ENCODE data around the gene TEAD1. TPM values are rescaled to one million over a fixed set of nuclear protein-coding genes. Genes with fewer than 3 reads are reported as not detected.

Gene TEAD1
- total RNA-seq, 2 experiments from 2014 or later = 0.25 to 0.83 TPM

DNA sequence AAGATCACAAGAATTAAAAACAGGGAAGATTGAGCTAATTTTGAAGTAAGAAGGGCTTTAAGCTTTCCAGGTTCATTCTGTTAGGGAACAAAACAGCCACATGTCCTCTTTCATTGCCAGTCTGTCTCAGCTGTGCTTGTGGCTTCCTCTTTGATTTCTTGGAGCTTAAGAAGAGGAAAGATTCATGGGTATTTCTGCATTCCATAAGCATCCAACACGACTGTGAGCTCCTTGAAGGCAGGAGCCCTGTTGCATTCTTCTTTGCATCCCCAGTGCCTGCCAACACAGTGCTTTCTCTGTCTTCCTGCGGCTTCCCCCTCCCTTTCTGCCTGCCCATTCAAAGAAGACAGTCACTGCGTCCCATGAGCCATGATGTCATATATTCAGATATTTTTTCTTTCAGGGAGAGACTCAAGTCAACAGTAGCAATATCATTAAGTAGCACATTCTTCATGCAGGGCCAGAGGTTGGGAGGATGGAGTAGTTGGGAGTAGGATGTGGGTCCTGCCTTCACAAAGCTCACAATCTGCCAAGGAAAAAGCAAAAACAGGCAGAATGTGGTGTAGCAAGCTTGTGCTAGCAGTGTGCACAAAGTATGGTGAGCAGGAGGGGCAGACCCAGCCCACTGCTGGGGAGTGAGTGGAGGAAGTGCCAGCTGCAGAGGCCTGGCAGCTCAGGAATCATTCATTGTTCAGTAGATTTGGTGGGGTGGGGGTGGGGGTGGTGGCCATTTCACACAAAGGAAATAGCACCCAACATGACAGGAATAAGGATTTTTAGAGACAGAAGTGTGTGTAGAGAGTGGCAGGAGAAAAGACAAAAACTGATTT lies 172.8 kb downstream of the TEAD1 start:
- H3K27ac Mint-ChIP-seq = no peak overlapping the region
- H3K36me3 Mint-ChIP-seq (ENCODE audit: low read depth) = no peaks in the 10 kb centered on the region
- H3K9me3 Mint-ChIP-seq = no peaks in the 10 kb centered on the region
- intact Hi-C loops (cut with micrococcal nuclease) = no loop called here
- DNase-seq (no peak), ATAC-seq (no peak)
- no peak overlapping the region for H3K4me3 Mint-ChIP-seq
- no peak for TF ChIP-seq CTCF (IDR thresholded peaks at IDR 0.05)
- POLR2A ChIA-PET = no interaction called here
- peaks cover 5% of the 10 kb centered on the region for H3K4me1 Mint-ChIP-seq (ENCODE audit: low read depth)
- CTCF ChIA-PET = interaction anchor here (1.5 kb wide), 1 partner anchor 42 kb away, joined by 5 read pairs; no protein-coding TSS in a partner anchor
- peaks cover 21% of the 10 kb centered on the region for H3K27me3 Mint-ChIP-seq

DNA sequence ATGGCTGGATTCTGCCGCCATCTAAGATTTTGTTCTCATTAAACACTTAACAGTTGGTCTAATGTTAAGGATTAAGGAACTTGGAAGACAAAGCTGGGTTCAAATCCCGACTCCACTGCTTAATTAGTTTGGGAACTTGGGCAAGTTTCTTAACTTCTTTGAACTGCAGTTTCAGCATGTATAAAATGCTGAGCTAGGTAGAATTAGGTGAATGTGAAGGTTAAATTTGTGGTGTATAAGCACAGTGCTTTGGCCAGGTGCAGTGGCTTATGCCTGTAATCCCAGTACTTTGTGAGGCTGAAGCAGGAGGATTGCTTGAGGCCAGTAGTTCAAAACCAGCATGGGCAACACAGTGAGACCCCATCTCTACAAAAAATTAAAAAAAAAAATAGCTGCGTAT lies 174.2 kb downstream of the TEAD1 start:
- peaks cover 3% of the 10 kb centered on the region for H3K4me1 Mint-ChIP-seq (ENCODE audit: low read depth)
- no peaks in the 10 kb centered on the region for H3K9me3 Mint-ChIP-seq
- H3K4me3 Mint-ChIP-seq = no peak overlapping the region
- no peak for TF ChIP-seq CTCF (IDR thresholded peaks at IDR 0.05)
- ChIA-PET CTCF (interaction anchor here (1.5 kb wide), 1 partner anchor 30 kb away, joined by 3 read pairs; no protein-coding TSS in a partner anchor), POLR2A (no interaction called here)
- no peaks in the 10 kb centered on the region for H3K36me3 Mint-ChIP-seq (ENCODE audit: low read depth)
- DNase-seq (no peak), ATAC-seq (no peak)
- peaks cover 19% of the 10 kb centered on the region for H3K27me3 Mint-ChIP-seq
- intact Hi-C loops (cut with micrococcal nuclease) = no loop called here
- no peak overlapping the region for H3K27ac Mint-ChIP-seq

DNA sequence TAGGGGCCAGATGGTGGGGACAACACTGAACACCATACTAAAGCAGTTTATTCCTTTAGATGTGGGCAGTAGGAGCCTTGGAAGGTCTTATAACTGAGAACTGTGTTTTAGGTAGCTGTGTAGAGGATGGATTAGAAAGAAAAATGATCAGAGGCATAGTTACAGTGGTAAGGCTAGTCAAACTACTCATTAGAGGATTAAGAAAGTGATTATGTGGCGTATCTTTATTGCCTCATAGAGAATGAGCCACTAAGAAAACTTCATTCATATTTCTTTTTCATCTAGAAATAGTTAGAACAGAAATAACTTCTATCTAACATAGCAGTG lies 179.1 kb downstream of the TEAD1 start:
- Mint-ChIP-seq H3K27me3 (peaks cover 16% of the 10 kb centered on the region), H3K9me3 (no peaks in the 10 kb centered on the region), H3K36me3 (ENCODE audit: low read depth) (no peaks in the 10 kb centered on the region), H3K4me1 (ENCODE audit: low read depth) (peaks cover 3% of the 10 kb centered on the region), H3K4me3 (no peak overlapping the region), H3K27ac (no peak overlapping the region)
- ATAC-seq (no peak), DNase-seq (no peak)
- intact Hi-C loops (cut with micrococcal nuclease) = no loop called here
- ChIA-PET POLR2A (no interaction called here), CTCF (interaction anchor here (1.4 kb wide), 1 partner anchor 522 kb away, joined by 3 read pairs; no protein-coding TSS in a partner anchor)
- TF ChIP-seq CTCF (IDR thresholded peaks at IDR 0.05) = no peak

DNA sequence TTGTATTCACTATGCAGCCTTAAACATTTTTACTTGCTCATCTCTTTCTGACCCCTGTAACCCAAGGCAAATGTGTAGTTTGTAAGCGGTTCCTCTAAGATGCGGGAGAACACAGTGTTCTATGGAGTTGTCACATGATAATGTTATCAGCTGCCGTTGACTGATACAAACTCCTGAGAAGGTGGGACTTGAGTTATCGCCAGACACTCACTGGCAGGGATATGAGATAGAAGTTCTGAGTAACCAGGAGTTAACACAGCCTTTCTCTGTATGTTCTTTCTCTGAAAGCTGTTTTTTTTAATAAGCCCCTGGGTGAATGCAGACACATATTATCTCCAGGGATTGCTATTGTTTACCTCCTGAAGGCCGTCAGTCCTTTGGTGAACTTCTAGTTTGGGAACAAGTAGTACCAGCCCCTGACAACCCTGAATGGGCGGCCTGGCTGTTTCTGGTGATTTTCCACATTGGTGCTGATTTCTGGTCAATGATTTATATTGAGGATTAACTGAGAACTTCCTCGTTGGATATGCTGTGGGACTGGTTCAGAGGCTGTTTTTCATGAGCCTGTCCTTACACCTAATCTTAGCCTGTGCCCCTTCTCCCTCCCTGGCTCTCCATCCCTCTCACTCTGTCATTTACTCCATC lies 179.6 kb downstream of the TEAD1 start:
- ATAC-seq = no peak
- Mint-ChIP-seq H3K4me3 (no peak overlapping the region), H3K36me3 (ENCODE audit: low read depth) (no peaks in the 10 kb centered on the region), H3K27ac (no peak overlapping the region), H3K9me3 (no peaks in the 10 kb centered on the region), H3K27me3 (peaks cover 16% of the 10 kb centered on the region), H3K4me1 (ENCODE audit: low read depth) (peaks cover 3% of the 10 kb centered on the region)
- intact Hi-C loops (cut with micrococcal nuclease) = no loop called here
- CTCF ChIA-PET = interaction anchor here (1.4 kb wide), 1 partner anchor 523 kb away, joined by 3 read pairs; no protein-coding TSS in a partner anchor
- TF ChIP-seq CTCF (IDR thresholded peaks at IDR 0.05) = no peak
- POLR2A ChIA-PET = no interaction called here
- DNase-seq = no peak

DNA sequence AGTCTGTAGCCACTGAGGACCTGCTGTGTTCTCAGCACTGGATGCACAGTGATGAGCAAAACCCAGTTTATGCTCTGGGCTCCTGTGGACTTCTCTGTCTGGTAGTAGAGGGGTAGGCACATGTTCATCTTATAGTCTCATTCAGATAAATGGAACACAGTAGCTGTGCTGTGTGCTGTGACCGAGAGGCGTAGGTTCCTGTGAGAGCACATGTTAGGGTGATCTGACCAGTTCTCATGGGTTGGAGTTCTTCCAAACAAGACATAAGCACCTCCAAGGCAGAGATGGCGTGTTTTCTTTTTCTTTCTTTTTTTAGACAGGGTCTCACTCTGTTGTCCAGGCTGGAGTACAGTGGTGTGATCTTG lies 180.1 kb downstream of the TEAD1 start:
- ChIA-PET CTCF (interaction anchor here (1.4 kb wide), 1 partner anchor 523 kb away, joined by 3 read pairs; no protein-coding TSS in a partner anchor), POLR2A (no interaction called here)
- H3K27ac Mint-ChIP-seq = no peak overlapping the region
- H3K4me3 Mint-ChIP-seq = no peak overlapping the region
- intact Hi-C loops (cut with micrococcal nuclease) = no loop called here
- no peaks in the 10 kb centered on the region for H3K9me3 Mint-ChIP-seq
- TF ChIP-seq CTCF (IDR thresholded peaks at IDR 0.05) = no peak
- no peaks in the 10 kb centered on the region for H3K36me3 Mint-ChIP-seq (ENCODE audit: low read depth)
- DNase-seq (no peak), ATAC-seq (no peak)
- peaks cover 3% of the 10 kb centered on the region for H3K4me1 Mint-ChIP-seq (ENCODE audit: low read depth)
- H3K27me3 Mint-ChIP-seq = peaks cover 16% of the 10 kb centered on the region
